DOHH2 (cell line): ENCODE results near the gene DNAJC27.

ENCODE experiments used
- H3F3A ChIP-seq: fragments of 200-600 bp; sonication (generic), shearing (Covaris generic); 2 replicates; pipeline ENCODE4 v1.6.0; 2016; ENCODE audit warnings: antibody characterized with exemption, mild to moderate bottlenecking; ENCODE audit not compliant: control insufficient read depth, insufficient read depth
- H3K27ac ChIP-seq: fragments of 200-600 bp; sonication (generic); 2 replicates; pipeline ENCODE4 v1.5.1; 2014; ENCODE audit warnings: low read depth, mild to moderate bottlenecking, low read length, moderate library complexity
- H3K27me3 ChIP-seq: fragments of 200-600 bp; sonication (generic); 2 replicates; pipeline ENCODE4 v1.6.1; 2014; ENCODE audit warnings: mild to moderate bottlenecking, low read length, mixed read lengths; ENCODE audit not compliant: control insufficient read depth
- H3K36me3 ChIP-seq: fragments of 200-600 bp; sonication (generic); 2 replicates; pipeline ENCODE4 v1.6.1; 2014; ENCODE audit warnings: mild to moderate bottlenecking, low read length, moderate library complexity, mixed read lengths; ENCODE audit not compliant: control insufficient read depth
- H3K4me1 ChIP-seq: fragments of 200-600 bp; sonication (generic); 2 replicates; pipeline ENCODE4 v1.6.1; 2014; ENCODE audit warnings: mild to moderate bottlenecking, low read length, mixed read lengths; ENCODE audit not compliant: control insufficient read depth
- H3K4me2 ChIP-seq: fragments of 200-600 bp; sonication (generic); 2 replicates; pipeline ENCODE4 v1.6.0; 2014; ENCODE audit warnings: mild to moderate bottlenecking, low read length, moderate library complexity
- H3K4me3 ChIP-seq: fragments of 200-600 bp; sonication (generic); 2 replicates; pipeline ENCODE4 v1.5.1; 2014; ENCODE audit warnings: mild to moderate bottlenecking, low read length, mixed read lengths
- H3K79me2 ChIP-seq: fragments of 200-600 bp; sonication (generic); 2 replicates; pipeline ENCODE4 v1.6.1; 2014; ENCODE audit warnings: mild to moderate bottlenecking, low read length, mixed read lengths; ENCODE audit not compliant: control insufficient read depth
- H3K9me2 ChIP-seq: fragments of 200-600 bp; sonication (generic); replicated peaks from 2 replicates; pipeline ENCODE4 v1.6.1; 2014; ENCODE audit warnings: mild to moderate bottlenecking, low read length, mixed read lengths; ENCODE audit not compliant: control insufficient read depth
- H3K9me3 ChIP-seq: fragments of 200-600 bp; sonication (generic); 2 replicates; pipeline ENCODE4 v1.6.1; 2014; ENCODE audit warnings: antibody characterized with exemption, low read length, mixed read lengths; ENCODE audit not compliant: control insufficient read depth, insufficient read depth
- H4K20me1 ChIP-seq: fragments of 200-600 bp; sonication (generic); 2 replicates; pipeline ENCODE4 v1.6.0; 2014; ENCODE audit warnings: low read depth, mild to moderate bottlenecking, antibody characterized with exemption, low read length, moderate library complexity; ENCODE audit not compliant: control insufficient read depth, insufficient read depth
- CTCF ChIP-seq: fragments of 200-600 bp; sonication (generic); IDR thresholded peaks from one replicate; pipeline ENCODE4 v1.5.1; 2014; ENCODE audit warnings: antibody characterized with exemption, mild to moderate bottlenecking, low read depth, low read length; ENCODE audit not compliant: poor library complexity, severe bottlenecking
- EZH2phosphoT487 ChIP-seq: fragments of 200-600 bp; sonication (generic); IDR thresholded peaks from 2 replicates; pipeline ENCODE4 v1.6.1; 2017; ENCODE audit warnings: borderline replicate concordance, mild to moderate bottlenecking, antibody characterized with exemption, low read length, moderate library complexity, mixed read lengths

The DNAJC27 gene

GRCh38 chr2:24912523-24912922, 59.2 kb downstream of the DNAJC27 start:
- Histone ChIP-seq H3K79me2 (peaks cover 97% of the 10 kb centered on the region), H3K36me3 (peaks cover 81% of the 10 kb centered on the region)

GRCh38 chr2:24910245-24910644, 61.5 kb downstream of the DNAJC27 start:
- Histone ChIP-seq H4K20me1 (peaks cover 4% of the 10 kb centered on the region; the same call in 1 of the 2 replicates), H3F3A (no peaks in the 10 kb centered on the region), H3K9me3 (no peaks in the 10 kb centered on the region), H3K27me3 (no peaks in the 10 kb centered on the region), H3K9me2 (no peaks in the 10 kb centered on the region), H3K4me3 (no peak overlapping the region), H3K36me3 (peaks cover 81% of the 10 kb centered on the region), H3K79me2 (peaks cover 97% of the 10 kb centered on the region), H3K4me2 (no peak overlapping the region), H3K4me1 (no peaks in the 10 kb centered on the region), H3K27ac (no peak overlapping the region)
- TF ChIP-seq CTCF (no peak), EZH2phosphoT487 (no peak)

More at GRCh38 chr2:24912523-24912922, 59.2 kb downstream of the DNAJC27 start:
- Histone ChIP-seq H3K9me3 (no peaks in the 10 kb centered on the region), H4K20me1 (peaks cover 12% of the 10 kb centered on the region), H3K4me2 (no peak overlapping the region), H3K27ac (no peak overlapping the region), H3K27me3 (no peaks in the 10 kb centered on the region), H3K4me3 (no peak overlapping the region), H3K9me2 (no peaks in the 10 kb centered on the region), H3K4me1 (peaks cover 10% of the 10 kb centered on the region), H3F3A (no peaks in the 10 kb centered on the region)
- no peak for TF ChIP-seq CTCF
- no peak for TF ChIP-seq EZH2phosphoT487

- Histone ChIP-seq H3F3A (no peaks in the 10 kb centered on the region), H3K27ac (no peak overlapping the region), H3K79me2 (peaks cover 96% of the 10 kb centered on the region), H3K9me3 (no peaks in the 10 kb centered on the region), H3K9me2 (no peaks in the 10 kb centered on the region), H3K4me3 (no peak overlapping the region), H3K27me3 (no peaks in the 10 kb centered on the region), H3K4me2 (no peak overlapping the region), H3K4me1 (no peaks in the 10 kb centered on the region), H4K20me1 (peaks cover 4% of the 10 kb centered on the region; the same call in 1 of the 2 replicates), H3K36me3 (peaks cover 77% of the 10 kb centered on the region)
- TF ChIP-seq EZH2phosphoT487: no peak
- TF ChIP-seq CTCF: no peak
Observed at GRCh38 chr2:24909555-24910177, 62.1 kb downstream of the DNAJC27 start.
